Endodermal cell (in vitro differentiated cells): Measurements from ENCODE around the gene NACC2. TPM values are rescaled to one million over a fixed set of nuclear protein-coding genes. Genes with fewer than 3 reads are reported as not detected.

Source experiments
- DNase-seq: peaks from one replicate; pipeline ENCODE4 v3.0.0-alpha.2; 2017
- H3K27ac ChIP-seq: 2 replicates; pipeline ENCODE4 v1.5.1; 2013; ENCODE audit warnings: mild to moderate bottlenecking, low read depth, low read length, moderate library complexity
- H3K27me3 ChIP-seq: 2 replicates; pipeline ENCODE4 v1.6.1; 2013; ENCODE audit warnings: mild to moderate bottlenecking, low read length, moderate library complexity; ENCODE audit not compliant: insufficient read depth, control insufficient read depth, poor library complexity, severe bottlenecking
- H3K36me3 ChIP-seq: 2 replicates; pipeline ENCODE4 v1.7.0; 2013; ENCODE audit warnings: mild to moderate bottlenecking, low read length, moderate library complexity; ENCODE audit not compliant: control insufficient read depth, insufficient read depth
- H3K4me1 ChIP-seq: one replicate; pipeline ENCODE4 v1.7.0; 2013; ENCODE audit warnings: low read length; ENCODE audit not compliant: control insufficient read depth, insufficient read depth
- H3K4me3 ChIP-seq: 2 replicates; pipeline ENCODE4 v1.5.1; 2013; ENCODE audit warnings: mild to moderate bottlenecking, low read length, moderate library complexity
- H3K9ac ChIP-seq: 2 replicates; pipeline ENCODE4 v1.6.1; 2013; ENCODE audit warnings: mild to moderate bottlenecking, low read length, moderate library complexity; ENCODE audit not compliant: poor library complexity, severe bottlenecking; ENCODE audit errors: extremely low read depth
- H3K9me3 ChIP-seq: 2 replicates; pipeline ENCODE4 v1.6.1; 2013; ENCODE audit warnings: mild to moderate bottlenecking, low read length, moderate library complexity; ENCODE audit not compliant: control insufficient read depth
- H3K27ac Mint-ChIP-seq: 2 replicates; pipeline ENCODE4 v1.8.0; 2020; ENCODE audit warnings: mixed read lengths
- H3K27me3 Mint-ChIP-seq: 2 replicates; pipeline ENCODE4 v1.8.0; 2021; ENCODE audit warnings: mild to moderate bottlenecking, mixed read lengths; ENCODE audit not compliant: insufficient read depth
- H3K36me3 Mint-ChIP-seq: 2 replicates; pipeline ENCODE4 v1.8.0; 2020; ENCODE audit warnings: low read depth, mixed read lengths
- H3K4me1 Mint-ChIP-seq: 2 replicates; pipeline ENCODE4 v1.8.0; 2020; ENCODE audit warnings: mixed read lengths
- H3K4me3 Mint-ChIP-seq: 2 replicates; pipeline ENCODE4 v1.8.0; 2020; ENCODE audit warnings: mild to moderate bottlenecking, moderate library complexity, mixed read lengths
- H3K9me3 Mint-ChIP-seq: 2 replicates; pipeline ENCODE4 v1.8.0; 2020; ENCODE audit warnings: mild to moderate bottlenecking, mixed read lengths
- CTCF ChIP-seq: fragments of 200-600 bp; sonication (generic); conservative IDR thresholded peaks from 2 replicates; pipeline ENCODE4 v1.5.0; 2021; ENCODE audit warnings: antibody characterized with exemption, mild to moderate bottlenecking
- WGBS, 2 experiments: methylation state at CpG; one replicate each; pipeline versions ENCODE4 v1.1.5 to v1.1.7; 2013; ENCODE audit warnings: missing lambda C conversion rate in 2 of 2, mixed read lengths in 1 of 2; ENCODE audit not compliant: insufficient coverage in 1 of 2, insufficient read length in 1 of 2; 5-methylcytosine and 5-hydroxymethylcytosine counted together
- total RNA-seq, 2 donors: library from RNA; stranded (reverse); fragmentation: NEBNext Ultra II Directional in 1 of 2; extraction: Animal tissue kit (Norgen Biotek cat#: 25700) in 1 of 2; gene quantifications; 2 replicates in 1 of 2; 3 replicates in 1 of 2; pipeline ENCODE4 v1.2.1, GENCODE V29; 2021

The NACC2 gene
- total RNA-seq, 2 donors from 2014 or later, result 12.4 to 16.7 TPM

- H3K27ac Mint-ChIP-seq, result no peak overlapping the region
- Histone ChIP-seq H3K27ac (no peak overlapping the region), H3K4me3 (no peak overlapping the region), H3K4me1 (no peaks in the 10 kb centered on the region), H3K9ac (no peak overlapping the region), H3K9me3 (no peaks in the 10 kb centered on the region), H3K36me3 (peaks cover 7% of the 10 kb centered on the region), H3K27me3 (no peaks in the 10 kb centered on the region)
- no peak for TF ChIP-seq CTCF
- no peak overlapping the region for H3K4me3 Mint-ChIP-seq
- H3K4me1 Mint-ChIP-seq, result peaks cover 2% of the 10 kb centered on the region
- no peak for DNase-seq
- H3K27me3 Mint-ChIP-seq, result peaks cover 7% of the 10 kb centered on the region
- H3K9me3 Mint-ChIP-seq, result no peaks in the 10 kb centered on the region
- WGBS, 2 experiments, result 90 to 98% methylated on average over 9 to 11 of the region's 11 CpGs
- peaks cover 14% of the 10 kb centered on the region for H3K36me3 Mint-ChIP-seq
Measured at GRCh38 chr9:136112541-136112940, 17.5 kb upstream of the NACC2 start.

GRCh38 chr9:136111910-136112309 lies 16.8 kb upstream of the NACC2 start:
- DNase-seq, result no peak
- Histone ChIP-seq H3K4me1 (no peaks in the 10 kb centered on the region), H3K27me3 (no peaks in the 10 kb centered on the region), H3K9ac (no peak overlapping the region), H3K4me3 (no peak overlapping the region), H3K9me3 (no peaks in the 10 kb centered on the region), H3K36me3 (peaks cover 7% of the 10 kb centered on the region), H3K27ac (no peak overlapping the region)
- Mint-ChIP-seq H3K36me3 (peaks cover 14% of the 10 kb centered on the region), H3K27ac (no peak overlapping the region), H3K4me1 (peaks cover 2% of the 10 kb centered on the region), H3K9me3 (no peaks in the 10 kb centered on the region), H3K4me3 (no peak overlapping the region), H3K27me3 (peaks cover 8% of the 10 kb centered on the region)
- 90 to 95% methylated on average over 13 to 16 of the region's 16 CpGs for WGBS, 2 experiments
- no peak for TF ChIP-seq CTCF

GRCh38 chr9:136111190-136111589 lies 16.1 kb upstream of the NACC2 start:
- DNase-seq, result no peak
- Mint-ChIP-seq H3K27ac (no peak overlapping the region), H3K27me3 (peaks cover 8% of the 10 kb centered on the region), H3K36me3 (peaks cover 11% of the 10 kb centered on the region), H3K9me3 (no peaks in the 10 kb centered on the region), H3K4me3 (no peak overlapping the region), H3K4me1 (peaks cover 2% of the 10 kb centered on the region)
- Histone ChIP-seq H3K36me3 (peaks cover 7% of the 10 kb centered on the region), H3K4me1 (no peaks in the 10 kb centered on the region), H3K4me3 (no peak overlapping the region), H3K9ac (no peak overlapping the region), H3K27ac (no peak overlapping the region), H3K27me3 (no peaks in the 10 kb centered on the region), H3K9me3 (no peaks in the 10 kb centered on the region)
- WGBS, 2 experiments, result 90 to 92% methylated on average over 11 to 22 of the region's 22 CpGs
- TF ChIP-seq CTCF, result no peak
